ENCODE data around the gene GAPVD1.

- no peak for TF ChIP-seq EZH2phosphoT487 (IDR thresholded peaks at IDR 0.05; ENCODE audit: low read length)
- no peak for TF ChIP-seq CTCF (IDR thresholded peaks at IDR 0.05; ENCODE audit: low read length)
Measured at GRCh38 chr9:125241863-125242739, 19.5 kb upstream of the GAPVD1 start.

All from MM.1S (cell line).